Sigmoid colon (tissue), 4 donors: ENCODE results near the gene EXOC6B.

Source experiments
- CTCF ChIP-seq, 4 experiments: fragments of 450-650 bp in 3 of 4; fragments of 200-600 bp in 1 of 4; IDR thresholded peaks; one replicate each; pipeline ENCODE4 v1.5.1; 2016 to 2019; ENCODE audit warnings: antibody characterized with exemption in 4 of 4, mild to moderate bottlenecking in 3 of 4, moderate library complexity in 2 of 4
- EP300 ChIP-seq, 4 donors: sonication (generic); formaldehyde crosslinking; IDR thresholded peaks; one replicate each; pipeline ENCODE4 v1.6.1; 2017; ENCODE audit warnings: antibody characterized with exemption in 4 of 4
- POLR2AphosphoS5 ChIP-seq, 4 donors: sonication (generic); formaldehyde crosslinking; IDR thresholded peaks; one replicate each; pipeline ENCODE4 v1.6.1; 2017; ENCODE audit warnings: antibody characterized with exemption in 4 of 4

DNA sequence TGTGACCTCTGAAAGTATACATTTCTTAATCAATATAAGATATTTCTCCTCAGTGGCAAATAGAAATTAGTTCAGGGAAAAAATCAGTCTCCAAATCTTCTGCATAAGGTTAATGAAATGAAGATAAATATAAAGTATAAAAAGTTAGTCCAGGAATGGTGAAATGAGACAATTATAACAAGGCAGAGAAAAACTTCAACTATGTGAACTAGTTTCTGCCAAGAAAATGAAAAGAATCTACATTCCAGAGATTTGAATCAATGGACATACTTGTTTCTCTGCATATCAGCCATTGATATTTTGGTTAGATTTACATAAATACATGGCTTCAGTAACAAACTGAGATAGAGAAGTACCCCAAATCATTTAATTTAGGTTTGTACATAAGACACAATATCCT is 249.0 kb downstream of the EXOC6B start:
- no peak for TF ChIP-seq CTCF (IDR thresholded peaks at IDR 0.05)
- no peak for TF ChIP-seq POLR2AphosphoS5 (IDR thresholded peaks at IDR 0.05)
- no peak for TF ChIP-seq EP300 (IDR thresholded peaks at IDR 0.05)
